Calu3 (cell line): ENCODE results near the gene FBXO5. TPM values are rescaled to one million over a fixed set of nuclear protein-coding genes. Genes with fewer than 3 reads are reported as not detected.

ENCODE experiments used
- BruUV-seq: library from RNA; stranded (reverse); fragments of 400-500 nt; replicated peaks from 2 replicates; lab custom pipeline; 2021; lab: Mats Ljungman, UMichigan
- CTCF ChIA-PET: fragments of 300-600 bp; sonication (Branson Sonifier 250); formaldehyde crosslinking; loops from one replicate; lab custom pipeline; 2022; ENCODE audit warnings: antibody characterized with exemption; lab: Charles Lee
- DNase-seq: peaks from one replicate; pipeline ENCODE4 v3.0.0; 2022
- H3K27ac Mint-ChIP-seq: one replicate; pipeline ENCODE4 v1.8.0; 2022; ENCODE audit warnings: mixed read lengths; ENCODE audit not compliant: unreplicated experiment
- H3K27me3 Mint-ChIP-seq: one replicate; pipeline ENCODE4 v1.8.0; 2022; ENCODE audit warnings: mixed read lengths; ENCODE audit not compliant: unreplicated experiment
- H3K36me3 Mint-ChIP-seq: one replicate; pipeline ENCODE4 v1.8.0; 2022; ENCODE audit warnings: mild to moderate bottlenecking, moderate library complexity, mixed read lengths; ENCODE audit not compliant: insufficient read depth, unreplicated experiment
- H3K4me1 Mint-ChIP-seq: one replicate; pipeline ENCODE4 v1.8.0; 2022; ENCODE audit warnings: mild to moderate bottlenecking, low read depth, mixed read lengths; ENCODE audit not compliant: unreplicated experiment
- H3K4me3 Mint-ChIP-seq: one replicate; pipeline ENCODE4 v1.8.0; 2022; ENCODE audit warnings: mild to moderate bottlenecking, low read depth, moderate library complexity, mixed read lengths; ENCODE audit not compliant: unreplicated experiment
- H3K9me3 Mint-ChIP-seq: one replicate; pipeline ENCODE4 v1.8.0; 2022; ENCODE audit warnings: low read depth, mixed read lengths; ENCODE audit not compliant: unreplicated experiment
- CTCF ChIP-seq: fragments of 200-600 bp; IDR thresholded peaks from one replicate; pipeline ENCODE4 v1.8.0; 2022; ENCODE audit warnings: antibody characterized with exemption; ENCODE audit not compliant: unreplicated experiment
- intact Hi-C: fragments of 100-400 bp; cut with micrococcal nuclease; formaldehyde crosslinking; loops from one replicate; pipeline ENCODE4 v1.10.0; 2022; ENCODE audit not compliant: unreplicated experiment
- total RNA-seq: library from RNA; stranded (reverse); gene quantifications from 2 replicates; pipeline ENCODE4 v1.2.3, GENCODE V29; 2022

Gene FBXO5
- total RNA-seq, 1 experiment from 2014 or later: 21.1 TPM

GRCh38 chr6:153013438-153013837 lies 30.6 kb upstream of the FBXO5 start:
- no peak overlapping the region for H3K27ac Mint-ChIP-seq
- BruUV-seq: no TSS peak

GRCh38 chr6:153012856-153013255 lies 30.0 kb upstream of the FBXO5 start:
- no peaks in the 10 kb centered on the region for H3K9me3 Mint-ChIP-seq
- no peak overlapping the region for H3K27ac Mint-ChIP-seq
- no peak for DNase-seq
- intact Hi-C loops: no loop called here
- no peaks in the 10 kb centered on the region for H3K27me3 Mint-ChIP-seq
- H3K36me3 Mint-ChIP-seq: no peaks in the 10 kb centered on the region
- no peak for TF ChIP-seq CTCF
- CTCF ChIA-PET: no interaction called here
- BruUV-seq: no TSS peak
- H3K4me3 Mint-ChIP-seq: no peak overlapping the region
- no peaks in the 10 kb centered on the region for H3K4me1 Mint-ChIP-seq

More at GRCh38 chr6:153013438-153013837, 30.6 kb upstream of the FBXO5 start:
- no peak for DNase-seq
- intact Hi-C loops: no loop called here
- Mint-ChIP-seq H3K27me3 (no peaks in the 10 kb centered on the region), H3K4me1 (no peaks in the 10 kb centered on the region), H3K36me3 (no peaks in the 10 kb centered on the region), H3K4me3 (no peak overlapping the region), H3K9me3 (no peaks in the 10 kb centered on the region)
- no peak for TF ChIP-seq CTCF
- CTCF ChIA-PET: no interaction called here

GRCh38 chr6:153003366-153003690 lies 20.5 kb upstream of the FBXO5 start:
- H3K4me3 Mint-ChIP-seq: peak overlapping the region; percentile 94
- CTCF ChIA-PET: no interaction called here
- H3K27ac Mint-ChIP-seq: peak overlapping the region; percentile 94
- peaks cover 27% of the 10 kb centered on the region for H3K36me3 Mint-ChIP-seq
- H3K9me3 Mint-ChIP-seq: no peaks in the 10 kb centered on the region
- H3K27me3 Mint-ChIP-seq: no peaks in the 10 kb centered on the region
- H3K4me1 Mint-ChIP-seq: peaks cover 19% of the 10 kb centered on the region
- intact Hi-C loops: no loop called here
- DNase-seq: no peak
- TF ChIP-seq CTCF: no peak
- BruUV-seq: no TSS peak

GRCh38 chr6:153002613-153003365 lies 19.9 kb upstream of the FBXO5 start, which contains the start of gene MTRF1L:
TSS of gene MTRF1L (minus strand) at chr6:153002709. CDS start at chr6:153002685, 24 bp downstream.
- intact Hi-C loops: no loop called here
- no peak for TF ChIP-seq CTCF
- BruUV-seq: TSS peak; percentile 88

More at GRCh38 chr6:153002613-153003365, 19.9 kb upstream of the FBXO5 start, which contains the start of gene MTRF1L:
- Mint-ChIP-seq H3K36me3 (peaks cover 27% of the 10 kb centered on the region), H3K27me3 (no peaks in the 10 kb centered on the region), H3K27ac (peak within 1 kb of the TSS; percentile 94), H3K4me3 (peak within 1 kb of the TSS; percentile 94), H3K4me1 (peaks cover 19% of the 10 kb centered on the region), H3K9me3 (no peaks in the 10 kb centered on the region)
- peak; percentile 87 for DNase-seq
- CTCF ChIA-PET: no interaction called here
